ENCODE data around the gene GIN1.

GRCh38 chr5:103111468-103111867 is 8.5 kb downstream of the GIN1 start:
- no peak for TF ChIP-seq CTCF (IDR thresholded peaks at IDR 0.05)
- no peak for TF ChIP-seq EZH2 (IDR thresholded peaks at IDR 0.05; ENCODE audit: borderline replicate concordance, insufficient read depth, low read depth, low read length, poor library complexity, severe bottlenecking)
